Fibroblast of skin of right quadriceps (primary cell): ENCODE data around the gene BTLA.
"Not testable (repeated sequence)": the region's sequence is repeated elsewhere in the genome, so short reads cannot be mapped to it uniquely, and the experiment has no call there.

Experiments used
- DNase-seq: peaks from one replicate; pipeline ENCODE4 v3.0.0-alpha.2; 2013

Gene BTLA

DNA sequence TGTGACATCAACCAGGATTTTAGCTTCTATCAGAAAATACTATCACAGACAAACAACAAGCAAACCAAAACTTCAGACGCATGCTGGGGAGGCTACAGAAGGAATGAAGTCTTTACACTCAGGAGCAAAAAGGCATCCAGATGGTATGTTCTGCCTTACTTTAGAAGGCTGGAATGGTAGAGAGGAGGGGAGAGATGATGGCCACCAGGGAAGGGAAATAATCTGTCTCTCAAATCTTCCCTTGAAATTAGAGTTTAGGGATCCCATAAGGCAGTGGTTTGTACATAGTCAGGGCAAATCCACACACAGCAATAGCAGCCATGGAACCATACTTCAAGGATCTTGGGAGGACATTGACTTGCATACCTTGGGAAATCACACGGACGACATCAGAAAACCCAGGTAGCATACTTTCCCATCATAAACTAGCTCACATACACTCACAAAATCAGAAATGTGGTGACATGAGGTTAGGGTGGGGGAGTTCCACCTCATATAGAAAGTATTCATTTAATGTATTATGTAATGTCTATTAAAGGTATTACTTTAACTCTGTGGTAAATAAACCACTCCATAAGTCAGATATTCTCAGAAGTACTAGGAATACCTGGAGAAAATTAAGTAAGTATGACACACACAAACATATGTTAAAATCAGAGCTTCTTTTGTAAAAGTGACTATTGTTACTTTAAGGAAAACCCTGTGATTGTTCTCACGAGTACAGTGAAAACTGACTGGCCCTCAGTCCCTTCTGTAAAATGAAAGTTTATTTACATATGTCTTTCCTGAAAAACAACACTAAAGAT is 9.4 kb downstream of the BTLA start:
- DNase-seq, result no peak

DNA sequence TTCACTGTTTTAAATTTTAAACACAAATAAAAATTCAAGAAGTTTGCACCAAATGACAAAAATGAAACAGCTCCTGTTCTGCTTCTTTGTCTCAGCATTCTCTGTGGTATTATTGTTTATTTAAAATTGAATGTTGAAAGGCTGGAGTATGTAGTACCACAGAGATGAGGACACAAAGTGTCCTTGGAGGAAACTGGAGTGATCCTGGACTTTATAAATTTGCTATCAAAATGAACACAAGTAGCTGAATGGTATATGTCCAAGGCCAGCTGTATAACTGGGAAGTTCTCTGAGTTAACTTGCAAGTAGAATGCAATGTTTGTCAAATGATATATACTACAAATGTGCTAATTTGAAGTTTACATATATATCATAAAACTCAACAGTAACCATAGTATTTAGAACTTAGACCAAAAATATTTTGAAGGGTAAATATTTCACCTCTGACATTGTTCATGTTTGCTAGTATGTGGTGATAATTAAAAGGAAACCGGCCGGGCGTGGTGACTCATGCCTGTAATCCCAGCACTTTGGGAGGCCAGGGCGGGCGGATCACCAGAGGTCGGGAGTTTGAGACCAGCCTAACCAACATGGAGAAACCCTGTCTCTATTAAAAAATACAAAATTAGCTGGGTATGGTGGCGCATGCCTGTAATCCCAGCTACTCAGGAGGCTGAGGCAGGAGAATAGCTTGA is 12.3 kb downstream of the BTLA start:
- no peak for DNase-seq

DNA sequence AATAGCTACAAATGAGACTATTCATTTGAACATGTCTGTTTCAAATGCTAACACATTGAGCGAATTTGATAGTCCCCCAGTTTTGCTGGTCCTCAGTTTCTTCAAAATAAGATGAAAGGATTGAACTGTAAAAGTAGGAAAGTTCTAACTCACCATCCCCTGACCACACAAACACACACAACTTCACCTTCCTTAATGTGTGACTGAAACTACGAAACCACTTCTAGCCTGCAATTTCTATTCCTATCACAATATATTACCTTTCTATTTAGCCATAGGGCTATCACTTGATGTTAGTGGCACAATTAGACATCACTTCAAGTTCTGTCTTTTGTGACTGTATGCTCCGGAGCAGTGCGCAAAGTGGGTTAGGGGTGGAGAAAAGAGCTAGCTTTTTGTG is 14.9 kb downstream of the BTLA start:
- no peak for DNase-seq

DNA sequence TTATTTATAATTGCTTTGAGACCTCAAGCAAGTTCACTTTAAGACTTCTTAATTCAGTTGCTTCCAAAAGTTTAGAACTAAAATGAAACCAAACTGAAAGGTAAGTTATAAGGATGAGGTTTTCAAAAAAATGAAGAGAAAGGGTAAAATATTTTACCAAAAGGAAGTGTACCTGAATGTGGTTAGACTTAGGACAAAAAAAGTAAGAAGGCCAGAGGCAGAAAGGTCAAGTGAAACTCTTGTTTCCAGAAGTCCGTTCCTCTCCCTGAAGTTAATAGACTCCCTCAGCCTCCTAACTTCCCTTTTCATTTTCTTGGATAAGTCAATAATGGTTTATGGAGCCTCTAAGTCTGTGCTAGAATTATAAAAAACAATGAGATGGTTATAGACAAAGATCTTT is 16.6 kb downstream of the BTLA start:
- DNase-seq, result no peak

DNA sequence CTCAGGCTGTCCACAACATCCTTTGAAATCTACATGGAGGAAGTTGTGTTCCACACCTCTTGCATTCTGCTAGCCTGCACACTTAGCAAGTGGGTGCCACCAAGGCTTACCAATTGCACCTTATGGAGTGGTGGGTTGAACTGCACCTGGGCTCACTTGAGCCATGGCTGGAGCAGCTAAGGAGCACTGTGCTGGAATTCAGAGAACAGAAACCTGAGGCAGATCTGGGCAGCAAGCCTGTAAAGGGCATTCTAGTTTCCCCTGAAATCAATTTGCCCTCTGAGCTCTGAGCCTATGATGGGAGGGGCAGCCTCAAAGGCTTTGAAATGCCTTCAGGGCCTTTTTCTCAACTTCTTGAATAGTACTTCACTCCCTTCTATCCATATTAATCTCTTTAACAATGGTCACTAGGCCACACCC is 18.0 kb downstream of the BTLA start:
- no peak for DNase-seq

DNA sequence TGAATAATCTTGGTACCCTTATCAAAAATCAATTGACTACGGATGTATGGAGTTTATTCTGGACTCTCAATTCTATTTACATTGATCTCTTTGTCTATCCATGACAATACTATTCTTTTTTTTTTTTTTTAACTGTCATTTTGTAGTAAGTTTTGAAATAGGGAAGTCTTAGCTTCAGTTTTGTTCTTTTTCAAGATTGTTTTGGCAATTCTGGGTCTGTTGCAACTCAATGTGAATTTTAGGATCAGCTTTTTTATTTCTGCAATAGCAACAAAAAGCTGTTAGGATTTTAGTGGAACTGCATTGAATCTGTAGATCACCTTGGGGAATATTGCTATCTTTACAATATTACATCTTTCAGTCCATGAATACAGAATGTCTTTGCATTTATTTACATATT is 21.4 kb downstream of the BTLA start:
- no peak for DNase-seq

DNA sequence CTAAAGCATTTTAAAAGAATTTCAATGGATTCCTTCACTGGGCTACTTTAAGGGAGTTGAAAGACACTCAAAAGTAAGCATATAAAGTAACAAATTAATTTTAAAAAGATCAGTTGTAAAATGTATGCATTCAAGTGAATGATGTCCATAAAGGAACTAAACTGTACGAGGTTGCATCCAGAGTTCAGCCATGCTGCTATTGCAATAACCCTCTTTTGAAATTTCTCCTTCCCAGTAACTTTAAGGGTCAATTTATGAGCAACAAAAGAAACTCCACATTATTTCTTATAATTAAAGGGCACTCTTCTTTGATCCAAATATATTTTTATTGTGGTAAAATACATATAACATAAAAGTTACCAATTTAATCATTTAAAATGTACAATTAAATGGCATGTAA is 22.9 kb downstream of the BTLA start:
- DNase-seq, result no peak

DNA sequence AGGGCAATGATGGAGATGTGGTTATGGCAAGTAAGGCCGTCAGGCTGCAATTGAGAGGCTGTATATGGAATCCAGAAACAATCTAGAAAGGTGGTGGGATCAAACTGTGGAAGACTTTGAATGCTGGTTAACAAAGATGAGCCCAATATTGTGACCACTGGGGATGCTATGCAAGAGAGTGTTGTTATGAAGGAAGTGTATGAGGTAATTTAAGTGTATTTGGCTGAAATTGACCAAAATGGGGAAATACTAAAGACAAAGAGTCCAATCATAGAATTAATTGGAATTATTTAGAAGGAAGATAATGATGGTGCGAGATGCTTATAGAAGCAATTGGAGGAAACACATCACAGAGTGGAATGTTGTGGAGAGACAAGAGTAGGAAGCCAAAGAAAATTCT is 24.5 kb downstream of the BTLA start:
- DNase-seq, result no peak

DNA sequence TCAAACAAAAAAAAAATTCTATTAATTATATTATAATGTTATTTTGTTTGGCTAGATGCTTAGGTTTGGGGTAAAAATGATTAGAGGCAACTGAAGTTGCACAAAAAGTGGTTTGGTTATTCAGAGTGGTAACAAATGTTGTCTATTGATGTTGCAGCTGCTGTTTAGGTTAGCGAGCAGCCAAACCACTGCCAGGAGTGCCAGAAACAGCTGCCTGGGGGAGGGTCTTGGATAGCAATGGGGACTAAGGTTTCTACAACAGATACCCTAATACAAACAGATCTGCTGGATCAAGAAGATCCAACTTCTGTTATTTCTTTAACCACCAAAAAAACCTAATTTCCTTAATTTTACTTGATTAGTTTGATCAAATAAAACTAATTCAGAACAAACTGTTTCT is 26.6 kb downstream of the BTLA start:
- DNase-seq, result no peak

DNA sequence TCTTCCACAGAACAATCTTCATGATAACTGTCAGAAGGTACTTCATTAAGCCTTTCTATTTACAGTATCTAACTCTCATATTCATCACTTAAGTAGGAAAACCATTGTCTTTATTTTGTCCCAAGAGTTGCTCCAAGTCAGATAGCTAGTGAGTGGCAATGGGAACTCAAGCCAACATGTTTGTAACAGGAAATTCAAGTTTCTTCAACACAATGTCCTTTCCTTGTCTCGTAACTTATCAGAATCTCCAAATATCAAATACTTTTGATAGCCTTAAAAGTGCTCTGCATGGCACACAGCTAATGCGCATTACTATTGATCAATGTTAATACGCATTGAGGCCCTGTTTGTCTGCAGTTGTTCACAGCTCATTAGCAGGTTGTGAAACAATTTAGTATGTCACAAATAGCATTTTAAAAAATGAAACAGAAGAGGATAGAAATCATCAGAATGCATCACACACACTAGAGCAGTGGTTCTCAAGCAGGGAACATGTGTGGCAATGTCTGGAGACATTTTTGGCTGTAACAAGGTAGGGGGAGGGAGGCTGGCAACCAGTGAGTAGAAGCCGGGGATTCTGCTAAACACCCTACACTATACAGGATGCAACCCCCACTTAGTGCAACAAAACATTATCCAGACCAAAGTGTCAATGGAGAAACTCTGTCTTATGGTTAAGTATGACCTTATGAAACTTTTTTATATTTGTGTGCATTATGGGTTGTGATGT is 27.5 kb downstream of the BTLA start:
- no peak for DNase-seq

DNA sequence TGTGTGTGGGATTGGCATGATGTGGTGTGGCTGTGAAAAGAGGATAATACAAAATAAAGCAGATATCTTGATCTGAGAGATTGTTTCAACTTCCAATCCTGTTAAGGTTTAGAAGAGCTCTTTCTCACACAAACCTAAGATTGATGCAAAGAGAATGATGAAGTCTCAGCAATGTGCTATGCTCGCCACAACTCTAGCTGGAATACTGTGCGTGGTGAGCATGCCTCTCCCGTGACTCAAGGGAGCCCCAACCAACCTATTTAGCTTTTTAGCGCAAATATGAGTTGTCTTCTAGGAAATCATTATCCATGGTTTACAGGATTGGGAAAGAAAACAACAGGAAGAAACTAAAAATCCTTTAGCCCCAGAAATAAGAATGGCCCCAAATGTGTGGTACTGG is 28.5 kb downstream of the BTLA start:
- DNase-seq, result peak; percentile 38

DNA sequence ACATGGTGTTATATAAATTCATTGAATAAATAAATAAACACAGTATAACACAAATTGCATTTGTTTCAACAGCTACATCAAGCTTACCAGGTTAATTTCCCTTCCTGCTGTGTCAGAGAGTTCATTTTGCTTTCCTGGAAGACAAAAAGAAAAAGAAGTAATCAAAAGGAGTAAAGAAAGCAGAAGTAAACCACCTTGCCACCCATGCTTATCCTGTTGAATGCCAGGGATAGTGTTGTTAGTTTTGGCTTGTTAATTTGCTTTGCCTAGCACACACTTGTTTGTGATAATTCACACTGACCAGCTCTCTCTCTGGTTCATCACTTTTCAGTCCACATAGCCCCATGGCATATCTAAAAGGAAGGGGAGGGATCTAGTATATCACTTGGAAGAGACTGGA is 29.6 kb downstream of the BTLA start:
- no peak for DNase-seq

DNA sequence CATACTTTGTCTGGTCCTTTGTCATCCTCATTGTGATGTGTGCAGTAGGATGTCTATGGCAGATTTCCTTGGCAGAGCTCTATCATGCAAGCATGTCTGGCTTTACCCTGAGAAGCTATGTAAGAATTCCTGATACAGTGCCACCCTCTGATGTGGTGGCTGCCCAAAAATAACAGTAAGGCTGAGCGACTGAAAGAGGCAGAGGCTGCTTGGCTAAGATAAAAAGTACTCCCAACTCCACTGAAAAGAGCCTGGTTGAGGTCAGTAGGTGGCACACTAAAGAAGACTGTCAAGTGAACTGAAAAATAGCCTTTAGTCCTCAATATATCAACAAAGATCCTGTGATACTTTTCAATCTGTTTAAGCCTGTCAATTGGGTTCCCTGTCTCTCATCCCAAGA is 31.7 kb downstream of the BTLA start:
- DNase-seq, result no peak

DNA sequence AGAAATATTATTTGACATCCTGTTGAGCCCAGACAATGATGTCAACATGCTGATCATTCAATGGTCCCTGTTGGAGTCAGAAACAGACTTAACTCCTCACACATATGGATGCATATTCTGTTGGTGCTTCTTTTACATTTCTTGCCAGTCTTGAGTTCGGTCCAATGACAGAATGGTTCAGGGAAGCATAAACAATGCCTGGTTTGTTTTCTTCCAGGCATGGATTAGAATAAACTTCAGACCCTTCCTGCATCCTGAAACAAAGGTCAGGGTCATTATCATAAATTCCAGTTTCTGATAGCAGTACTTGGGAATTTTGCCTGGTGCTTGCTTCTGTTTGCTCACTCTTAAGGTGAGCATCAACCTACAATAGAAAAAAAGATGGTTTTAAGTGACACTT is 33.3 kb downstream of the BTLA start:
- DNase-seq, result no peak

DNA sequence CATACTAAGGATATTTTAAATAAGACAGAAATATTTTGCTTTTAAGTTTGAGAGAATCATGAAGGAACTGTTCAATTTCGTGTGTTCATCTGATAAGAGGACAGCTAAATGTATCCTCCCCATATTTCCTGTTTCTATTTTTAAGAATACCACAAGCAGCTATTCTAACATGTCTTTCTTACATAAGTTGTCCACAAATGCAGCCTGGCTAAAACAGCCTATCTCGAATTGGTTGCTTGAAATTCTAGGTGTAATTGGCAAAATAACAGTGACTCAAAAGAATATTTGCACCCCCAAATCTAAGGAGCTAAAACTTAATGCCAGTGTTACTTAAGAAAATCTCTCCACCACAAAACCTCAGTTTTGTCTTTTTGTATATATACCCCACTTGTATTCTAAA is 35.0 kb downstream of the BTLA start:
- no peak for DNase-seq

DNA sequence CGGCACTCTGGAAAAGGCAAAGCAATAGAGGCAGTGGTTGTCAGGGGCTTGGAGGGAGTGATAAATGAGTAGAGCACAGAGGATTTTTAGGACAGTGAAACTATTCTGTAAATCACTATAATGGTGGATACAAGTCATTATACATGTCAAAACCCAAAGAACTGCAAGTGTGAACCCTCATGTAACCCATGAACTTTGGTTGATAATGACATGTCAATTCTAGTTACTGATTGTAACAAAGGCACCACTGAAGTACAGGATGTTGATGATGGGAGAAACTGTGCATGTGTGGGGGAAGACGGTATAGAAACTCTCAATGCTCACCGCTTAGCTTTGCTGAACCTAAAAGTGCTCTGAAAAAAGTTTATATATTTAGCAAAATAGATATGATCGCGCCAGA is 36.0 kb downstream of the BTLA start:
- no peak for DNase-seq

DNA sequence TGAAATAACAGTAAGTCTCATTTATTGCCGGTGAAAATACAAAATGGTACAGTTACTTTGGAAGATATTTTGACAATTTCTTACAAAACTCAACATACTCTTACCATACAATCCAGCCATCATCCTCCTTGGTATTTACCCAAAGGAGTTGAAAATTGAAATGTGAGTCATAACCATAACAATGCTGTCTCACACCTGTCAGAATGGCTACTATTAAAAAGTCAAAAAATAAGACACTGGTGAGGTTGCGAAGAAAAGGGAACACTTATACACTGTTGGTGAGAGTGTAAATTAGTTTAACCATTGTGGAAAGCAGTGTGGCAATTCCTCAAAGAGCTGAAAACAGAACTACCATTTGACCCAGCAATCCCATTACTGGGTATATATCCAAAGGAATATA is 37.5 kb downstream of the BTLA start:
- not testable (repeated sequence) for DNase-seq

DNA sequence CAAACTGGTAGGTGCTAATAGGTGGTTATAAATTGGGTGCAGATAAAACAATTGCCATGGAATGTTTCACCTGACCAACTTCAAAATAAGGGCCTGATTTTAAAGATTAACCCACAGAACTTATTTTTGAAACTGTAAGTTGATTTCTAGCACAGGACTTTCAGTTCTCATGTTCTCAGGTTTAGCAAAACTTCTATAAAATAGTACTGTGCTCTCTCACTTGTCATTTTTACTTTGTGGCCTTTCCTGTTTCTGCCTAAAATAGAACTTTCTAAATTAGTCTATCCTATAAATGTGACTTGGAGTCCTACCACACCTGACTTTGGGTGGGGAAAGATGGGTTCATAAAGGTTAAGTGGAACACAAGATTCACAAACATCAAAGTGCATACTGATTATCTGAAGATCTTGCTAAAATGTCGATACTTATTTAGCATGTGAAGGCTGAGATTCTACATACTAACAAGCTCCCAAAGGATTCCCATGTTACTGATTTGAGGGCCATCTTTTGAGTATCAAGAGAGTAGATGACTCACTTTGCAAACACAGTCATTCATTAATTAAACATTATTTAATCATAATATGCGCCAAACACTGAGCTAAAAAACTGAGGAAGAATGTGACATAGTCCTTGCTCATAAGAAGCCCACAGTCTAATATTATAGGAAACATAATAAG is 38.6 kb downstream of the BTLA start:
- no peak for DNase-seq

DNA sequence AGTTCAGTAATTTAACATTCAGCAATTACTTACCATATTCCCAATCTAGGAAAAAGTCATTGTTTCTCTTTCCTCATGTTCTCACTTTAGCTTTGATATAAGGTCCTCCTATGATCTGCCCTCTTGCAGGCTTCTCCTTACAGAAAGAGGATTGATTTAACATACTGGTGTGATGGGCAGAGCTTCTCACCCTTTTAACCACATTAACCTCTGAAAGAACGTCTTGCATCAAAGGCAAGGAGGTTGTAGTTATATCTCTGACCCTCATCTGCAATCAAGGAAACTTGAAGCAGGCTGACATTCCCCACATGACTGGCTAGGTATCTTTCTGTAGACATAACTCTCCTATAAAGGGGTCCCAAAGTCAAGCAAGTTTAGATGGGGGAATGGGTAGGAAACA is 39.5 kb downstream of the BTLA start:
- no peak for DNase-seq

DNA sequence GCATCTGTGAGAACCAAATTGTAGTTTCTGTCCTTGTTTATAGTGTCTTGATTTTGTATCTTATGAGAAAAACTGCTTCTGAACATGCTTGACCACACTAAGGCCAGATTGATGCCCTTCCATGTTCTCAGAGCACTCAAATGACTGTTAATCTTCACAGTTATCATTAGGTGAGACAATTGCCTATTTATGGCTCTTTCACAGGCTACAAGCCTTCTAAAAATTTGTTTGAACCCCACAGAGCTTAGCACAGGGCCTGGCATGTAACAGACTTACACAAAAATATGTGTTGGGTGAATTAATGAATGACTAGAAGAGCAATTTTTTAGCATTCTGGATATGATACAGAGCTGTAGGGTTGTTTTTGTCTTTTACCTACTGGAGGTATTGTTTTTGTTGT is 43.1 kb downstream of the BTLA start:
- no peak for DNase-seq

DNA sequence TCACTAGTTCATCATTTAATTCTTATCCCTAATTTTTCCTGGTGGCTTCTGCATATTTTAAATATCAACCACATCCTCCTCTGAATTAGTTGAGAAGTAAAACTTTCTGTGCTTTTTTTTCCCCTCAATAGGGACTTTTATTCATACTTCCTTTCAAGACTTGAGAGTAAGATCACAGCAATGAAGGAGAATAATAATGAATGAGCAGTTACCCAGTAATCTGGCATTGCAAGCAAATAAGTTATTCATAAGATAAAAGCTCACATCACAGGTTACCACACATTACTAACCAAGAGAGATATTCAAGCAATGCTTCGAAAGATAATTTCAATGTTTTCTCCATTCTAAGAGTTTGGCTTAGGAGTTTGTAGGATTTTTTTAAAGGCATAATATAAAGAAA is 50.3 kb downstream of the BTLA start:
- DNase-seq, result peak; percentile 1

DNA sequence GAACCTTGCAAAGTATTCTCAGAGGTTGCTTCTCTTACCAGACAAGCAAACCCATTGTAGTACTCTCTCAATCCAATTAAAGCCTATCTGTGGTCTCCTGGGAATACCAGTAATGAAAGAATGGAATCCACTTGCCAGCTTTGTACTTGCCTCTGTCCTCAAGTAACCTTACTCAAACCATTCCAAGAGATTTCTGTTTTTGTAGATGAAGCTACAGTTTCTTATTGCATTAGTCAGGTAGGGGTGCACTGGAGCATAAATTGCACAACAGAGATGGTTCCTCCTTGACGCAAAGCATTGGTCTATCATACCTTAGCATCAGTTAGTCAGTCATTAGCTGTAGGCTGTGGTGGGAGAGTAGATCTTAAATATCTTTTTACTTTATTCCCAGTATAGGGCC is 52.9 kb downstream of the BTLA start:
- peak; percentile 49 for DNase-seq

DNA sequence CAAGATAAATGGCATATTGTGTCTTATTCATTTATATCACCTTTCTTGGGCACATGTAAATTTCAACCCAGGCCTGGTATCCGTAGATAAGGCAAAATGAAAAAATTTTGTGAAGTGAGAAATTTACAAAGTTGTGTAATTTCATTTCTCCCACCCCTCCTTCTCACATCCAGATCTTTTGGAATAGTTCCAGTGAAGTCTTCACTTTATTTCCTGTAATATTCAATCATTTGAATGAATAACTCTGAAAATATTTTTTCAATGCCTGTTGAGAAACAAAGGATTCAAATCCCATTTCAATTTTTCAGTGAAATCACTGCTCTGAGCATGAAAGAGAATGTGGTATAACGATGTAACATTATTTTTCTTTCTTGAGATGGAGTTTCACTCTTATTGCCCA is 53.4 kb downstream of the BTLA start:
- DNase-seq, result peak; percentile 9
